Measurements from ENCODE around the gene LEP. TPM values are rescaled to one million over a fixed set of nuclear protein-coding genes. Genes with fewer than 3 reads are reported as not detected.

The LEP gene
- total RNA-seq, 1 donor from 2014 or later = 7.4 TPM

GRCh38 chr7:128203047-128203491 is 38.0 kb upstream of the LEP start:
- Histone ChIP-seq H3K4me1 (peaks cover 11% of the 10 kb centered on the region), H3K9me3 (no peaks in the 10 kb centered on the region), H3K27ac (no peak overlapping the region), H3K4me3 (no peak overlapping the region), H3K36me3 (no peaks in the 10 kb centered on the region), H3K27me3 (no peaks in the 10 kb centered on the region)
- intact Hi-C loops (cut with DNase I) = loop anchor here (10.0 kb wide), 1 partner anchor 68 kb away; no protein-coding TSS in a partner anchor
- no peak for DNase-seq (ENCODE audit: extremely low spot score in 2 of 2)
- TF ChIP-seq, protein P1, sequence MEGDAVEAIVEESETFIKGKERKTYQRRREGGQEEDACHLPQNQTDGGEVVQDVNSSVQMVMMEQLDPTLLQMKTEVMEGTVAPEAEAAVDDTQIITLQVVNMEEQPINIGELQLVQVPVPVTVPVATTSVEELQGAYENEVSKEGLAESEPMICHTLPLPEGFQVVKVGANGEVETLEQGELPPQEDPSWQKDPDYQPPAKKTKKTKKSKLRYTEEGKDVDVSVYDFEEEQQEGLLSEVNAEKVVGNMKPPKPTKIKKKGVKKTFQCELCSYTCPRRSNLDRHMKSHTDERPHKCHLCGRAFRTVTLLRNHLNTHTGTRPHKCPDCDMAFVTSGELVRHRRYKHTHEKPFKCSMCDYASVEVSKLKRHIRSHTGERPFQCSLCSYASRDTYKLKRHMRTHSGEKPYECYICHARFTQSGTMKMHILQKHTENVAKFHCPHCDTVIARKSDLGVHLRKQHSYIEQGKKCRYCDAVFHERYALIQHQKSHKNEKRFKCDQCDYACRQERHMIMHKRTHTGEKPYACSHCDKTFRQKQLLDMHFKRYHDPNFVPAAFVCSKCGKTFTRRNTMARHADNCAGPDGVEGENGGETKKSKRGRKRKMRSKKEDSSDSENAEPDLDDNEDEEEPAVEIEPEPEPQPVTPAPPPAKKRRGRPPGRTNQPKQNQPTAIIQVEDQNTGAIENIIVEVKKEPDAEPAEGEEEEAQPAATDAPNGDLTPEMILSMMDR (IDR thresholded peaks at IDR 0.05) = no peak
- TF ChIP-seq POLR2AphosphoS5 (IDR thresholded peaks at IDR 0.05; ENCODE audit: insufficient read depth in 1 of 2, low read depth in 1 of 2) = no peak
- TF ChIP-seq POLR2A (IDR thresholded peaks at IDR 0.05) = no peak

GRCh38 chr7:128203710-128204214 is 37.3 kb upstream of the LEP start:
- no peaks in the 10 kb centered on the region for H3K27me3 ChIP-seq
- TF ChIP-seq POLR2AphosphoS5 (IDR thresholded peaks at IDR 0.05; ENCODE audit: insufficient read depth in 1 of 2, low read depth in 1 of 2) (no peak), POLR2A (IDR thresholded peaks at IDR 0.05) (no peak)
- TF ChIP-seq, protein P1 (IDR thresholded peaks at IDR 0.05) = no peak
- H3K27ac ChIP-seq = no peak overlapping the region
- peaks cover 11% of the 10 kb centered on the region for H3K4me1 ChIP-seq
- intact Hi-C loops (cut with DNase I) = loop anchor here (10.0 kb wide), 1 partner anchor 69 kb away; no protein-coding TSS in a partner anchor
- H3K9me3 ChIP-seq = no peaks in the 10 kb centered on the region
- H3K36me3 ChIP-seq = no peaks in the 10 kb centered on the region
- no peak overlapping the region for H3K4me3 ChIP-seq
- peak in 1 of 2 donors; percentile 22 for DNase-seq (ENCODE audit: extremely low spot score in 2 of 2)

DNA sequence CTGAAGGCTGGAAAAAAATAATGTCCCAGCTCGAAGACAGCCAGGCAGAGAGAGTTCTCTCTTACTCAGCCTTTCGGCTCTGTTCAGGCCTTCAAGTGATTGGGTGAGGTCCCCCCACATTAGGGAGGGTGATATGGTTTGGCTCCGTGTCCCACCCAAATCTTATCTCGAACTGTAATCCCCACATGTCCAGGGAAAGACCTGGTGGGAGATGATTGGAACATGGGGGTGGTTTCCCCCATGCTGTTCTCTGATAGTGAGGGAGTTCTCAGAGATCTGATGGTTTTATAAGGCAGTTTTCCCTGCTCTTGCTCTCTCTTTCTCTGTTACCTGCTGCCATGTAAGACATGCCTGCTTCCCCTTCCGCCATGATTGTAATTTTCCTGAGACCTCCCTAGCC is 36.6 kb upstream of the LEP start:
- H3K27ac ChIP-seq = no peak overlapping the region
- H3K4me3 ChIP-seq = no peak overlapping the region
- no peaks in the 10 kb centered on the region for H3K9me3 ChIP-seq
- H3K27me3 ChIP-seq = no peaks in the 10 kb centered on the region
- peaks cover 11% of the 10 kb centered on the region for H3K4me1 ChIP-seq
- DNase-seq (ENCODE audit: extremely low spot score in 2 of 2) = peak in 1 of 2 donors; percentile 43
- no peaks in the 10 kb centered on the region for H3K36me3 ChIP-seq
- intact Hi-C loops (cut with DNase I) = loop anchor here (10.0 kb wide), 1 partner anchor 70 kb away; no protein-coding TSS in a partner anchor
- no peak for TF ChIP-seq POLR2A (IDR thresholded peaks at IDR 0.05)
- TF ChIP-seq, protein P1 (IDR thresholded peaks at IDR 0.05) = no peak
- TF ChIP-seq POLR2AphosphoS5 (IDR thresholded peaks at IDR 0.05; ENCODE audit: insufficient read depth in 1 of 2, low read depth in 1 of 2) = no peak

- DNase-seq (ENCODE audit: extremely low spot score in 2 of 2) = peak in 1 of 2 donors; percentile 46
- Histone ChIP-seq H3K27ac (no peak overlapping the region), H3K36me3 (no peaks in the 10 kb centered on the region), H3K4me3 (no peak overlapping the region), H3K9me3 (no peaks in the 10 kb centered on the region), H3K4me1 (peaks cover 11% of the 10 kb centered on the region), H3K27me3 (no peaks in the 10 kb centered on the region)
- TF ChIP-seq POLR2A (IDR thresholded peaks at IDR 0.05) (no peak), POLR2AphosphoS5 (IDR thresholded peaks at IDR 0.05; ENCODE audit: insufficient read depth in 1 of 2, low read depth in 1 of 2) (no peak)
- TF ChIP-seq, protein P1 (IDR thresholded peaks at IDR 0.05) = no peak
- intact Hi-C loops (cut with DNase I) = loop anchor here (5.0 to 10.0 kb wide), 2 partner anchors 70 to 498 kb away; no protein-coding TSS in a partner anchor
These were observed 36.0 kb upstream of the LEP start for GRCh38 chr7:128205068-128205467.
